Endothelial cell of umbilical vein (primary cell): ENCODE results near the gene SLC25A22. TPM values are rescaled to one million over a fixed set of nuclear protein-coding genes. Genes with fewer than 3 reads are reported as not detected.

ENCODE experiments used
- BruUV-seq: library from RNA; stranded (reverse); fragments of 400-500 nt; replicated peaks from 2 replicates; lab custom pipeline; 2021; lab: Mats Ljungman, UMichigan
- CTCF ChIA-PET: fragments of 300-600, 350-600 bp; sonication (Branson Sonifier 250); formaldehyde crosslinking; loops from one replicate; lab custom pipeline; 2021; ENCODE audit warnings: antibody characterized with exemption, inconsistent platforms; lab: Charles Lee
- POLR2A ChIA-PET: fragments of 300-600, 350-600 bp; sonication (Branson Sonifier 250); formaldehyde crosslinking; loops from one replicate; lab custom pipeline; 2021; ENCODE audit warnings: antibody characterized with exemption, inconsistent platforms; lab: Charles Lee
- DNase-seq: peaks from one replicate; pipeline ENCODE4 v3.0.0-alpha.2; 2011; ENCODE audit warnings: low read depth, low spot score
- FAIRE-seq: peaks from 2 replicates; lab custom pipeline; 2011; peaks lifted over from hg19 to GRCh38; lab: Jason Lieb, UNC
- H2AFZ ChIP-seq: 2 replicates; pipeline ENCODE4 v1.6.0; 2012; ENCODE audit warnings: low read depth, low read length, control low read depth, inconsistent platforms
- H3K27ac ChIP-seq: 2 replicates; pipeline ENCODE4 v1.5.1; 2011; ENCODE audit warnings: low read depth, mild to moderate bottlenecking, control low read depth, low read length, moderate library complexity; ENCODE audit not compliant: insufficient read depth
- H3K27me3 ChIP-seq, 2 experiments: 2 replicates each; pipeline versions ENCODE4 v1.6.0 to v1.6.1; 2011; ENCODE audit warnings: low read length in 2 of 2, mixed read lengths in 1 of 2; ENCODE audit not compliant: control insufficient read depth in 2 of 2, insufficient read depth in 2 of 2
- H3K36me3 ChIP-seq, 2 experiments: 2 replicates in 1 of 2; 3 replicates in 1 of 2; pipeline ENCODE4 v1.5.1; 2011; ENCODE audit warnings: low read length in 2 of 2, mild to moderate bottlenecking in 1 of 2, moderate library complexity in 1 of 2; ENCODE audit not compliant: control insufficient read depth in 2 of 2, insufficient read depth in 2 of 2; ENCODE audit errors: extremely low read depth in 1 of 2
- H3K4me1 ChIP-seq: 3 replicates; pipeline ENCODE4 v1.5.1; 2011; ENCODE audit warnings: mild to moderate bottlenecking, low read length; ENCODE audit not compliant: control insufficient read depth, insufficient read depth; ENCODE audit errors: extremely low read depth
- H3K4me2 ChIP-seq: 2 replicates; pipeline ENCODE4 v1.6.1; 2011; ENCODE audit warnings: low read length, control low read depth, mixed read lengths; ENCODE audit not compliant: insufficient read depth
- H3K4me3 ChIP-seq, 3 experiments: fragments of 200-600 bp in 1 of 3; sonication (generic), shearing (Covaris generic) in 1 of 3; replicated peaks in 1 of 3; 2 replicates each; pipeline ENCODE4 v1.5.1; 2011 to 2016; ENCODE audit warnings: control low read depth in 3 of 3, low read length in 3 of 3, mild to moderate bottlenecking in 2 of 3, inconsistent platforms in 1 of 3, low read depth in 1 of 3, moderate library complexity in 1 of 3; ENCODE audit not compliant: insufficient read depth in 1 of 3
- H3K79me2 ChIP-seq: 2 replicates; pipeline ENCODE4 v1.6.0; 2012; ENCODE audit warnings: low read length, inconsistent platforms; ENCODE audit not compliant: control insufficient read depth, insufficient read depth
- H3K9ac ChIP-seq: replicated peaks from 2 replicates; pipeline ENCODE3; 2011; ENCODE audit warnings: low read length, control low read depth; ENCODE audit not compliant: insufficient read depth; ENCODE audit errors: extremely low read depth
- H3K9me1 ChIP-seq: replicated peaks from 3 replicates; pipeline ENCODE4 v1.6.0; 2011; ENCODE audit warnings: mild to moderate bottlenecking, low read length; ENCODE audit not compliant: control insufficient read depth, insufficient read depth; ENCODE audit errors: extremely low read depth
- H3K9me3 ChIP-seq: replicated peaks from 2 replicates; pipeline ENCODE4 v1.5.1; 2012; ENCODE audit warnings: low read length, inconsistent platforms; ENCODE audit not compliant: control insufficient read depth, insufficient read depth
- H4K20me1 ChIP-seq: replicated peaks from 2 replicates; pipeline ENCODE3; 2011; ENCODE audit warnings: mild to moderate bottlenecking, low read length; ENCODE audit not compliant: control insufficient read depth, insufficient read depth; ENCODE audit errors: extremely low read depth
- EZH2 ChIP-seq: IDR thresholded peaks from 2 replicates; pipeline ENCODE4 v1.6.1; 2012; ENCODE audit warnings: borderline replicate concordance, low read depth, mild to moderate bottlenecking, moderate library complexity, low read length, inconsistent platforms; ENCODE audit not compliant: severe bottlenecking
- FOS ChIP-seq: IDR thresholded peaks from 2 replicates; pipeline ENCODE4 v1.6.1; 2011; ENCODE audit warnings: mild to moderate bottlenecking, low read length, moderate library complexity, borderline replicate concordance; ENCODE audit not compliant: insufficient read depth
- GATA2 ChIP-seq: IDR thresholded peaks from 2 replicates; pipeline ENCODE4 v1.7.0; 2011; ENCODE audit warnings: low read depth, mild to moderate bottlenecking, moderate library complexity, mixed read lengths, low read length; ENCODE audit not compliant: insufficient read length, insufficient read depth
- JUN ChIP-seq: IDR thresholded peaks from 2 replicates; pipeline ENCODE4 v1.6.1; 2011; ENCODE audit warnings: borderline replicate concordance, low read depth; ENCODE audit not compliant: insufficient read length, insufficient read depth
- MYC ChIP-seq: IDR thresholded peaks from one replicate; pipeline ENCODE4 v1.6.1; 2011; ENCODE audit warnings: mild to moderate bottlenecking, low read depth, low read length
- POLR2A ChIP-seq: IDR thresholded peaks from 2 replicates; pipeline ENCODE4 v1.6.1; 2012; ENCODE audit warnings: low read depth, mild to moderate bottlenecking, control low read depth, low read length
- POLR2AphosphoS5 ChIP-seq: IDR thresholded peaks from 2 replicates; pipeline ENCODE4 v1.6.1; 2012; ENCODE audit warnings: low read depth, mild to moderate bottlenecking, control low read depth, low read length, moderate library complexity; ENCODE audit not compliant: insufficient read depth
- dilution Hi-C: fragments of 300-500 bp; cut with MboI; formaldehyde crosslinking; loops from one replicate; pipeline ENCODE4 v1.15.0; 2019; ENCODE audit warnings: low sequenced_read_pairs; ENCODE audit not compliant: extremely low pct_ligation_motif_present
- intact Hi-C: fragments of 100-400 bp; cut with micrococcal nuclease; formaldehyde crosslinking; loops from one replicate; pipeline ENCODE4 v1.10.0; 2022
- polyA plus RNA-seq, 4 experiments: library from polyadenylated mRNA; depleted of rRNA in 3 of 4; stranded (reverse) in 3 of 4; unstranded in 1 of 4; fragments of >200 nt; gene quantifications; 2 replicates each; pipeline versions ENCODE4 v1.2.1 to v1.2.3, GENCODE V29; 2011 to 2012; ENCODE audit warnings: missing spikeins in 1 of 4
- total RNA-seq: library from RNA; stranded (reverse); gene quantifications from 2 replicates; pipeline ENCODE4 v1.2.3, GENCODE V29; 2021
- TF ChIP-seq, protein P1 (sequence below), 2 donors: IDR thresholded peaks; 1 replicate in 1 of 2; 2 replicates in 1 of 2; pipeline ENCODE4 v1.5.1; 2011; ENCODE audit warnings: low read length in 2 of 2, mild to moderate bottlenecking in 2 of 2, moderate library complexity in 2 of 2, control low read depth in 1 of 2, inconsistent platforms in 1 of 2, low read depth in 1 of 2; ENCODE audit not compliant: insufficient read depth in 1 of 2; ENCODE audit errors: extremely low read depth in 1 of 2
- TF ChIP-seq, protein P2 (sequence below): IDR thresholded peaks from 2 replicates; pipeline ENCODE4 v1.6.1; 2011; ENCODE audit not compliant: insufficient read depth, insufficient read length

Gene SLC25A22
- total and polyA plus RNA-seq, 2 donors (not counting 3 experiments of a cell fraction or from before 2014, with no cell fraction given): 24.5 to 24.9 TPM

DNA sequence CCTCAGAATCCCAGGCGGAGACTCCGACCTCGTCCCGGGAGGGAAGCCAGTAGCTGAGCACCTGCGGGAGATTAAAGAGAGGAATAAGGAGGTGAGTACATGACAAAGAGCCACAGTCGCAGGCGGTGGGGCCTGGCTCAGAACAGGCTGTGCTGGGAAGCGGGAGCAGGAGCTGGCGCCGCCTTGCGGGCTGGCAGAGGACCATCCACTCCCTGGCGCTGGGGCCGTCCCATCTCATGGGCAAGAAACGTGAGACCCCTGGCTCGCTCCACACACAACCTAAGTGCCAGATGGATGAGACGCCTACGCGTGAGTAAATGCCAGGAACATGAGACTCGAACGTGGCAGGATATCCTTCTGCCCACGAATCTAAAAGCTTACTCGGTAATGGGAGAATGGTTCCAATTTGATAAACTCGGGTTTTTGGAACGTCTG, 14.5 kb downstream of the SLC25A22 start:
- intact Hi-C loops: loop anchor here (2.0 kb wide), 1 partner anchor 13 kb away; no protein-coding TSS in a partner anchor
- DNase-seq (peak; percentile 80), FAIRE-seq (peak; percentile 83)
- Histone ChIP-seq H2AFZ (no peak overlapping the region), H4K20me1 (no peaks in the 10 kb centered on the region), H3K9ac (no peak overlapping the region), H3K9me1 (no peaks in the 10 kb centered on the region), H3K27me3 (no peaks in the 10 kb centered on the region), H3K27ac (no peak overlapping the region), H3K79me2 (peaks cover 4% of the 10 kb centered on the region), H3K9me3 (no peaks in the 10 kb centered on the region), H3K4me2 (no peak overlapping the region), H3K4me3 (no peak overlapping the region), H3K36me3 (no peaks in the 10 kb centered on the region), H3K4me1 (no peaks in the 10 kb centered on the region)
- ChIA-PET CTCF (interaction anchor here (0.9 to 1.8 kb wide), 7 partner anchors 8 to 267 kb away, joined by 3 to 9 read pairs (median 4); partner anchors contain the start of gene RPLP2), POLR2A (no interaction called here)
- dilution Hi-C loops: no loop called here
- TF ChIP-seq POLR2A (no peak), GATA2 (no peak), POLR2AphosphoS5 (peak; percentile 22), EZH2 (no peak), MYC (no peak), FOS (no peak), JUN (no peak)
- TF ChIP-seq, protein P1, sequence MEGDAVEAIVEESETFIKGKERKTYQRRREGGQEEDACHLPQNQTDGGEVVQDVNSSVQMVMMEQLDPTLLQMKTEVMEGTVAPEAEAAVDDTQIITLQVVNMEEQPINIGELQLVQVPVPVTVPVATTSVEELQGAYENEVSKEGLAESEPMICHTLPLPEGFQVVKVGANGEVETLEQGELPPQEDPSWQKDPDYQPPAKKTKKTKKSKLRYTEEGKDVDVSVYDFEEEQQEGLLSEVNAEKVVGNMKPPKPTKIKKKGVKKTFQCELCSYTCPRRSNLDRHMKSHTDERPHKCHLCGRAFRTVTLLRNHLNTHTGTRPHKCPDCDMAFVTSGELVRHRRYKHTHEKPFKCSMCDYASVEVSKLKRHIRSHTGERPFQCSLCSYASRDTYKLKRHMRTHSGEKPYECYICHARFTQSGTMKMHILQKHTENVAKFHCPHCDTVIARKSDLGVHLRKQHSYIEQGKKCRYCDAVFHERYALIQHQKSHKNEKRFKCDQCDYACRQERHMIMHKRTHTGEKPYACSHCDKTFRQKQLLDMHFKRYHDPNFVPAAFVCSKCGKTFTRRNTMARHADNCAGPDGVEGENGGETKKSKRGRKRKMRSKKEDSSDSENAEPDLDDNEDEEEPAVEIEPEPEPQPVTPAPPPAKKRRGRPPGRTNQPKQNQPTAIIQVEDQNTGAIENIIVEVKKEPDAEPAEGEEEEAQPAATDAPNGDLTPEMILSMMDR (IDR thresholded peaks at IDR 0.05; ENCODE audit: extremely low read depth in 1 of 2, insufficient read depth in 1 of 2, low read depth in 1 of 2, low read length in 2 of 2): peak; percentile 82 to 93
- TF ChIP-seq, protein P2, sequence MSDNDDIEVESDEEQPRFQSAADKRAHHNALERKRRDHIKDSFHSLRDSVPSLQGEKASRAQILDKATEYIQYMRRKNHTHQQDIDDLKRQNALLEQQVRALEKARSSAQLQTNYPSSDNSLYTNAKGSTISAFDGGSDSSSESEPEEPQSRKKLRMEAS: no peak
- BruUV-seq: no TSS peak
